ENCODE results near the gene ISG15. TPM values are rescaled to one million over a fixed set of nuclear protein-coding genes. Genes with fewer than 3 reads are reported as not detected.

ISG15 gene
- total RNA-seq, 1 experiment from 2014 or later, result 165 TPM

DNA sequence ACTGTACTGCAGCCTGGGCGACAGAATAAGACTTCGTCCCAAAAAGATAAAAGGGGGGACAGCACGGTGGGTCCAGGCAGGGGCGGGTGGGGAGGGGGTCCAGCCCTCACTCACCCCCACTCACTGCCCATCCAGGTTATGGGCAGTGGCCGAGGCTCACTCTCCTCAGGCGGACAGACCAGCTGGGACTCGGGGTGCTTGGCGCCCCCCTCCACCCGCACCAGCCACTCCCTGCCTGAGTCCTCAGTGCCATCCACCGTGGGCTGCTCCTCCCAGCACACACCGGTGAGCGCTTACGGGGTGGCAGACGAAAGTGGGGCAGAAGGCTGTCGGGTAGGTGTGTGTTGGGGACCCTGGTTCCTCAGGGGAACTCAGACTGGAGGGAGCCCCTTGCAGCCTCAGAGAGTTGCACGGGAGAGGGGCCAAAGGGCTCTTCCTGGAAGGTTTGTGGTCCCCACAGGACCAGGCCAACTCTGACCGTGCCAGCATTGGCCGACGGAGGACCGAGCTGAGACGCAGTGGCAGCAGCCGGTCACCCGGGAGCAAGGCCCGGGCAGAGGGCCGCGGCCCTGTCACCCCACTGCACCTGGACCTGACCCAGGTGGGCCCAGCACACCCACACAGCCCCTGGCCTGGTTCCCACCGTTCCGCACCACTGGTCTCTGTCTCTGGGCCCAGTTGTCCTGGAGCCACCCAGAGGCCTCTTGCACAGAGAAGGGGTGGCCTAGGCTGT lies 40.4 kb upstream of the ISG15 start:
- CTCF ChIA-PET, result no interaction called here
- Mint-ChIP-seq H3K9me3 (ENCODE audit: low read depth, unreplicated experiment) (no peaks in the 10 kb centered on the region), H3K36me3 (ENCODE audit: insufficient read depth, unreplicated experiment) (peaks cover 25% of the 10 kb centered on the region), H3K27ac (ENCODE audit: unreplicated experiment) (no peak overlapping the region), H3K27me3 (ENCODE audit: unreplicated experiment) (peaks cover 4% of the 10 kb centered on the region), H3K4me3 (ENCODE audit: low read depth, unreplicated experiment) (no peak overlapping the region), H3K4me1 (ENCODE audit: low read depth, unreplicated experiment) (peaks cover 12% of the 10 kb centered on the region)
- no TSS peak for BruUV-seq (replicated peaks)
- intact Hi-C loops (cut with micrococcal nuclease; ENCODE audit: unreplicated experiment), result no loop called here
- TF ChIP-seq, protein P1, sequence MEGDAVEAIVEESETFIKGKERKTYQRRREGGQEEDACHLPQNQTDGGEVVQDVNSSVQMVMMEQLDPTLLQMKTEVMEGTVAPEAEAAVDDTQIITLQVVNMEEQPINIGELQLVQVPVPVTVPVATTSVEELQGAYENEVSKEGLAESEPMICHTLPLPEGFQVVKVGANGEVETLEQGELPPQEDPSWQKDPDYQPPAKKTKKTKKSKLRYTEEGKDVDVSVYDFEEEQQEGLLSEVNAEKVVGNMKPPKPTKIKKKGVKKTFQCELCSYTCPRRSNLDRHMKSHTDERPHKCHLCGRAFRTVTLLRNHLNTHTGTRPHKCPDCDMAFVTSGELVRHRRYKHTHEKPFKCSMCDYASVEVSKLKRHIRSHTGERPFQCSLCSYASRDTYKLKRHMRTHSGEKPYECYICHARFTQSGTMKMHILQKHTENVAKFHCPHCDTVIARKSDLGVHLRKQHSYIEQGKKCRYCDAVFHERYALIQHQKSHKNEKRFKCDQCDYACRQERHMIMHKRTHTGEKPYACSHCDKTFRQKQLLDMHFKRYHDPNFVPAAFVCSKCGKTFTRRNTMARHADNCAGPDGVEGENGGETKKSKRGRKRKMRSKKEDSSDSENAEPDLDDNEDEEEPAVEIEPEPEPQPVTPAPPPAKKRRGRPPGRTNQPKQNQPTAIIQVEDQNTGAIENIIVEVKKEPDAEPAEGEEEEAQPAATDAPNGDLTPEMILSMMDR (IDR thresholded peaks at IDR 0.05; ENCODE audit: unreplicated experiment), result no peak
- no peak for DNase-seq

- intact Hi-C loops (cut with micrococcal nuclease; ENCODE audit: unreplicated experiment), result no loop called here
- CTCF ChIA-PET, result no interaction called here
Observed at GRCh38 chr1:973459-974292, 39.6 kb upstream of the ISG15 start.

DNA sequence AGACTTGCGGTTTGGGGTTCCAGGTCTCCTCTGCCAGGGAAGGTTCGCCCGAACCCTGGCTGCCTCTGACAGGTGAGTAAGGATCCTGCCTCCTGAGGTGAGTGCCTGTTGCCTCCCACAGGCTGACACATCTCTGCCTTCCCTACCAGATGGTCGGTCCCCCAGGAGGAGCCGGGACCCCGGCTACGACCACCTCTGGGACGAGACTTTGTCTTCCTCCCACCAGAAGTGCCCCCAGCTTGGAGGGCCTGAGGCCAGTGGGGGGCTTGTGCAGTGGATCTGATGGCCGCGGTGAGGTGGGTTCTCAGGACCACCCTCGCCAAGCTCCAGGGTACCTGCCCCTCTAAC lies 39.0 kb upstream of the ISG15 start:
- no peak overlapping the region for H3K27ac Mint-ChIP-seq (ENCODE audit: unreplicated experiment)
- peaks cover 13% of the 10 kb centered on the region for H3K27me3 Mint-ChIP-seq (ENCODE audit: unreplicated experiment)
- peaks cover 30% of the 10 kb centered on the region for H3K36me3 Mint-ChIP-seq (ENCODE audit: insufficient read depth, unreplicated experiment)
- no peaks in the 10 kb centered on the region for H3K9me3 Mint-ChIP-seq (ENCODE audit: low read depth, unreplicated experiment)
- no peak overlapping the region for H3K4me3 Mint-ChIP-seq (ENCODE audit: low read depth, unreplicated experiment)
- TF ChIP-seq, protein P1 (IDR thresholded peaks at IDR 0.05; ENCODE audit: unreplicated experiment), result no peak
- DNase-seq, result no peak
- intact Hi-C loops (cut with micrococcal nuclease; ENCODE audit: unreplicated experiment), result no loop called here
- peaks cover 18% of the 10 kb centered on the region for H3K4me1 Mint-ChIP-seq (ENCODE audit: low read depth, unreplicated experiment)
- BruUV-seq (replicated peaks), result no TSS peak
- CTCF ChIA-PET, result no interaction called here

More at GRCh38 chr1:973459-974292, 39.6 kb upstream of the ISG15 start:
- H3K27ac Mint-ChIP-seq (ENCODE audit: unreplicated experiment), result no peak overlapping the region
- TF ChIP-seq, protein P1 (IDR thresholded peaks at IDR 0.05; ENCODE audit: unreplicated experiment), result no peak
- H3K9me3 Mint-ChIP-seq (ENCODE audit: low read depth, unreplicated experiment), result no peaks in the 10 kb centered on the region
- peaks cover 11% of the 10 kb centered on the region for H3K27me3 Mint-ChIP-seq (ENCODE audit: unreplicated experiment)
- no TSS peak for BruUV-seq (replicated peaks)
- H3K36me3 Mint-ChIP-seq (ENCODE audit: insufficient read depth, unreplicated experiment), result peaks cover 30% of the 10 kb centered on the region
- DNase-seq, result no peak
- H3K4me3 Mint-ChIP-seq (ENCODE audit: low read depth, unreplicated experiment), result no peak overlapping the region
- peaks cover 18% of the 10 kb centered on the region for H3K4me1 Mint-ChIP-seq (ENCODE audit: low read depth, unreplicated experiment)

DNA sequence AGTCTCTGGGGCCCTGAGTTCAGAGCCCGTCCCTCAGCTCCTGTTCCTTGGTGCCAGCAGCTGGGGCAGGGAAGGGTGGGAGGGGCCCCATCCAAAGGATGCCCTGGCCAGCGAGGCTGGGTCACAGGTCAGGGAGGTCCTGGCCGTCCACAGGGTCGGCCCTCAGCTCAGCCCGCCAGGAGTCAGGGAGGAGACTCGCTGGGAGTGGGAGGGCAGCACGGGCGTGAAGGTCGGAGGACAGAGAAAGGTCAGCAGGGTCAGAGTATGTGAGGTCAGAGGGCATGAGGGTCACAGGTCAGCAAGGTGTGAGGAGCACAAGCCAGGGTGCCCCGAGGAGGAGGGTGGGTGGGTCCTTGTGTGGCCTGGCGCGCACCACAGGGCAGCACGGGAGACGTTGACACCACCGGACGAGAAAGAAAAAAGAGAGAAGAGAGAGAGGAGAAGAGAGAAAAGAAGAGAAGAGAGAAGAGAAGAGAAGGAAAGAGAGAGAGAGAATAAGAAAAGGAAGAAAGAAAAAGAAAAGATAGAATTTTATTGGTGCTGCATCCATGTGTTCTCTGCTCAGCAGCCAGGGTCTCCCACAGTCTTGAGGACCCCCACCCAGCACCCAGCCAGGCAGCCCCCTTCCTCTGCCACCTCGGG lies 38.5 kb upstream of the ISG15 start:
- BruUV-seq (replicated peaks), result no TSS peak
- H3K27me3 Mint-ChIP-seq (ENCODE audit: unreplicated experiment), result peaks cover 13% of the 10 kb centered on the region
- CTCF ChIA-PET, result interaction anchor here (1.4 kb wide), 1 partner anchor 37 kb away, joined by 3 read pairs; no protein-coding TSS in a partner anchor

More for the DNA sequence above, 38.5 kb upstream of the ISG15 start:
- H3K36me3 Mint-ChIP-seq (ENCODE audit: insufficient read depth, unreplicated experiment), result peaks cover 30% of the 10 kb centered on the region
- H3K4me3 Mint-ChIP-seq (ENCODE audit: low read depth, unreplicated experiment), result no peak overlapping the region
- H3K27ac Mint-ChIP-seq (ENCODE audit: unreplicated experiment), result no peak overlapping the region
- no peaks in the 10 kb centered on the region for H3K9me3 Mint-ChIP-seq (ENCODE audit: low read depth, unreplicated experiment)
- intact Hi-C loops (cut with micrococcal nuclease; ENCODE audit: unreplicated experiment), result no loop called here
- DNase-seq, result no peak
- H3K4me1 Mint-ChIP-seq (ENCODE audit: low read depth, unreplicated experiment), result peaks cover 18% of the 10 kb centered on the region
- TF ChIP-seq, protein P1 (IDR thresholded peaks at IDR 0.05; ENCODE audit: unreplicated experiment), result no peak

All from Calu3 (cell line).